GM21515 (cell line): ENCODE data around the gene MYRIP.

ENCODE experiments used
- ATAC-seq: cut with Tn5 transposase; IDR thresholded peaks from one replicate; pipeline ENCODE4 v1.9.1; 2021; ENCODE audit not compliant: unreplicated experiment

The MYRIP gene

DNA sequence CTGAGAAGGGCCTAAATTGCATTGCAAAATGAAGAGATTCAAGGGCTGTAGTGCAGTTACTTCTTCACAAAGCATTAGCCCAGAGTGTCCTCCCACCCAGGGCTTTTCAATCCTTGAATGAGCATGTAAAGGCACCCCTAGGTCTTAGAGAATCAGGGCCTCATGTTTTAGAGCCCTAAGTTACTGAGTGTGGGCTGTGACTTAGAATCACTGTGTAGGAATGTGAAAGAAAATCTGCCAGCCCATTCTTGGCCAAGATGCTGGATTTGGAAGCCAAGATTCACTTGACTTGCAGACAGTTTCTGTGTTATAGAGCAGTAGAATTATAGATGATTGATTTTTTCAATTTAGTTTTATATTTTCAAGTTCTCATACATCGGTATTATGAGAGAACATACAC lies 153.2 kb downstream of the MYRIP start:
- no peak for ATAC-seq

DNA sequence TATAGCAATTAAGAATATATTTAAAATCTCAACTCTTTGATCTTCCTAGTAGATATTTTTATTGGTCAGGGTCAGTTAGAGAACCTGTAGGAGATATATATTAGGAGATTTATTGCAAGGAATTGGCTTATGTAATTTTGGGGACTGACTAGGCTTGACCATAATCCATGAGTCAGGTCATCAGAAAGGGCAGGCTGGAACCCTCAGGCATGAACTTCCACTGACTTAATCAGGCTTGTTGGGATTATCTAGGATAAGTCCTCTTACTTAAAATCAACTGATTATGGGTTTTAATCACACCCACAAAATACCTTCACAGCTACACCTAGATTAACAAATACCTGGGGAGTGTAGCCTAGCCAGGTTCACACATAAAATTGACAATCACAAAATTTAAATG lies 156.1 kb downstream of the MYRIP start:
- ATAC-seq: no peak

DNA sequence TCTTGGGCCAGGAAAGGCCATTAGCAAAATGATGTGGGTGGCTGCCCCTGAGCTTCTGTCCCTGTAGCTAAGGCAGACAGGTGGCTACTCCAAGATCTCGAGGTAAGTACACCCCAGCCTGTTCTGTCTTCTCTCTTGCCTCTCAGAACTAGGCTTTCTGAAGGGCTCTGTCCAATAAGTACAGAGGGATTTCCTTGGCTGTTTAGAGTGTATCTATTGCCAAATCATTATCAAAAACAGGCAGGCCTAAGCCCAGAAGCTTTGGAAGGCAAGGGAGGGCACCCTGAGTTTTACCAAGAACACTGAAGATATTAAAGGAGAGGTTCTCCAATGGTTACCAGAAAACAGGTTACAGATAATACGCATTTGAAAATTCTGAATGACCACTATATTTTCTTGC lies 156.6 kb downstream of the MYRIP start:
- ATAC-seq: no peak

DNA sequence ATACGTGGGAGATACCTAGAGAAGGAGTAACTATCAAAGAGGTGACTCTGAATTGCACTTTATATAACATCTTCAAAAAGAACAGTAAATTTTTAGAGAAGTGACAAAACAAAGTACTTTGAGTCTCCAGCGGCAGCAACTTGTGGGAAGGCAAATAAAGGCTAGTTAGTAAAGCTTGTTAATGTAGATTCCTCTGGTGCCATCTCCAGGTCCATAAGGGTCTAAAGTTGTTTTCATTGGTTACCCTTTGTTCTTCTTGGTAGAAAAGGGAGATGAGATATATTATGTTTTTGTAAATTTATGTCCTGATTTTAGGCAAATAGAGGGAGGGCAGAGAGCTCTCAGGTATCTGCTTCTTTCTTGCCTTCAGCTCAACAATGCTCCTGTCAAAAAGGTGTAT lies 161.6 kb downstream of the MYRIP start:
- no peak for ATAC-seq

DNA sequence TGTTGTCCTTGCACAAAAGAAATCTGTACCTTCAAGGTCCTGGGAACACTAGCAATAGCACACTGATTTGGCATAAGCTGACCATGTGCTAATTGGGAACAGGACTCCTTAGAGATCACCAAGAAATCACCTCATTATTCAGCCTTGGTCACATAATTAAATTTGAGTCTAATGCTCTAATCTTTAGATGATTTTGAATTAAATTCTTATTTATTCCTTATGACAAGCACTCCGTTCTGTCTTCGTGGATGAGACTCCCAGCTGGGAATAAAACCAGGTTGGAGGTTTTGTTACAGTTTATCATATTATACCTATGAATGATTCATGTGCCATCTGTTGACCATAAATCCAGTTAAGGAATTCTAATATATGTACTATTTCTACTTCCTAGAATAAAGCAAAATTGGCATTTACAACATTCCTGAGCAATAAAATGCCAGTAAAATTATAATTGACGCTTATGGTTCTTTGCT lies 162.2 kb downstream of the MYRIP start:
- no peak for ATAC-seq

DNA sequence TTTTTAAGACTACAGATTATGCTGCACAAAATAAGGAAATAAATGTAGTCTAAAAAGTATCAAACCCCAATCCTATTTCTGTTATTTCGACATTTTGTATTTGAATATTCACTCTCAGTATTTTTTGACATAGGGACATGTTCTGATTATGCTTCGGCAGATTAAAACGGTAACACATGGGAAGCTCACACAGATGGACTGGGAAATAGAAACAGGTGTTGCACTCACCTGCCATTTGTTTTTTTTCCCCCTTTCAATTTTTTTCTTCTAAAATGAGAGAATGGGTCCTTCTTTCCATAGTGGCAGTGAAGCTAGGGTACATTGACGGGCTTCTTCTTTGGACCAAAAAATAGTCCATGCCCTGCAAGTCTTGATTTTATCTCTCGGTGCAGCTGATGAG lies 163.1 kb downstream of the MYRIP start:
- ATAC-seq: no peak

DNA sequence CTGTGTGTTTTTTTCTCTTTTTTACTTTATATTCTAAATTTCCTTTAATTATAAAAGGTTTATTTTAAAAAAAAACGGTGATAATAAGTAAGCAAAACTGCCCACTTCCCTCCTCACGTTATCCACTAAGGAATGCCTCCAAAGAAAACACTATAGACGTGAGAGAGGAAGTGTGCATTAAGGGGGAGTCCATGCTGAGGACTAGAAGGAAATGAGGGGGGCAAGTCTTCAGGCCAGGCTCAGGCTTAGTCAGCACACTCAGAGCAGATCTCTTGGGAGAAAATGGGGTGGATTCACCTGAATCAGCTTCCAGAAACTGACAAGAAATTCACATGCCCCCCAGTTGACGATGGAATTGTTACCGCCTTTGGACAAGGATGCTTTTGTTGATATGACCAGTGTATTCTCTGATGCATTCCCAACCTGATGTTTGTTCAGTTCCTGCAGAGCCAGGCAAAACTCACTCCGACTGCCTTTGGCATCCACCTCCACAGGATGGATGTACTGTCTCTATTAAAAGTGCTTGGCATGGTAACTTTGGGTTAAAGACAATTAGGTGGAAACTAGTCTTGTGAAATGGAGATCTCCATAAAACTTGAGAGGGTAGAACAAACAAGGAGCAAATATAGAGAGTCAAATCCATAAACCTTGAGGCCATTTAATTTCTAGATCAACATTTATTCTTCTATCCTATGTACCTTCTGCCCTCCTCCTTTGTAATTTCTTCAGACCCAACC lies 167.8 kb downstream of the MYRIP start:
- ATAC-seq: no peak

DNA sequence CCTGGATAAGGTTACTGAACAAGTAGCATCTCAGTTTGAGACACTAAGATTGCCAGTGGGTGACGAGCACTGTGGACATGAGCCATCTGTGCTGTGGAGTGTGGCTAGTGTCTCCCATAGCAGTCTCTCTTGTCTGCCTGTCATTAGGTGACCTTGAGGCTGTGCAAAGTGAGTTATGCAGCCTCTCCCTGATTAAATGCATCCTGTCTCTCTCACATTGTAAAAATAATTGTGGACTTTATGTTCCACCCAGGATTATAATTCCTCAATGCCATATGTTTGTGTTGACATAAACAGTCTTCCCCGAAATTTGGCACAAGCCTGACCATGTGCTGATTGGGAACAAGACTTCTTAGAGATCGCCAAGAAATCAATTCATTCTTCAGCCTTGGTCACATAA lies 168.9 kb downstream of the MYRIP start:
- no peak for ATAC-seq

DNA sequence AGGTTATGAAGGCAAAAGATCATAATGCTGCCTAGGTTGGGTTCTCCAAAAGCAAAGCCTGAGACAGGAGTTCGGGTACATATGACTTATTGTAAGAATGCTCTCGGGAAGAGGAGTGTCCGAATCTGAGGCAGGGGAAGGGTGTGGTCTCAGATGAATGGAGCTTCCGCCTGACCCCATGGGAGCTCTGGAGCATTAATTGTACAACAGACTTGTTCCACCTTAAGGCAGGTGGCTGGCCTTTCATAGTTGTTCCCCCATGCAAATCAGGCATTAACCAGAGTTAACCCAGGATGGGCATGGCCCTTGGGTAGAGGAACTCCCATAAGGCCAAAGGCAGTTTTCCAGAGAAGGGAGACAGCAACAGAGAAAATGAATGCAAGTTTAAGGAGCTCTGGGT lies 170.6 kb downstream of the MYRIP start:
- ATAC-seq: no peak

DNA sequence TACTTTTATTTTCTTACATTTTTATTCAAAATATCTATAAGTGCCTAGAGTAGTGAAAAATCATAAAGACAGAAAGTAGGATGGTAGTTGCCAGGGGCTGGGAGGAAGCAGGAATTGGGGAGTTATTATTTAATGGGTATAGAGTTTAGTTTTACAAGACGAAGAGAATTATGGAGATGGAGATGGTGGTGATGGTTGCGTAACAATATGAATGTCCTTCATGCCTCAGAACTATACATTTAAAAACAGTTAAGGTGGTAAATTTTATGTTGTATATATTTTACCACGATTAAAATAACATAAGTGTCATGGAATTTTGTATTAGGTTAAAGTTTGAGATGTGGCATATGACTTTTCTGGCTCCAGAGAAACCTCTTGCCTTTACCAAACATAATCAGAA lies 171.4 kb downstream of the MYRIP start:
- no peak for ATAC-seq

DNA sequence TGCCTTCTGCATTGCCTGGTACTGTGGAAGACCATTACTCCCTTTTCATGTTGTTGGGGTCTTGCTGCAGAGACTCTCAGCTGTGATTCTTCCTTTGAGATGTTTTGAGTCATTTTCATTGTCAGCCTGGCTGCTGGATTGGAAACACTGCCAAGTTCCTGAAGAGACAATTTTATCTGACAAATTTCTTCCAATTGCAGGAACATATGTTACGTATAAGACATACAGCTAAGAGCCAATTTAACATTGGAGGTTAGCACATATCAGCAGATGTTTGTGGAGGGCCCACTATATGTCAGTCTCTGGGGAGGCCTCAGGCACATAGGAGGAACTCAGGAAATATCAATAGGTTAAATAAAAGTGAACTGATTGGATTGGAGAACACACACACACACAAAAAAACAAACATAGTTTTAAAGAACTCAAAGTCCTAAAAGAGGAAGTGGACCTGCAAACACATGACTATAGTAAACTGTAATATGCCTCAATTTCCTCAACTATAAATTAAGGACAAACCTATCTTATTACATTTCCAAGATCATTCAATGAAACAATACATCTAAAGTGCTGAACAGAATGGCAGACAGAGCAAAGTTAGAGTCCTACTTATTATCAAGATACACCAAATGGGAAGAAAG lies 172.3 kb downstream of the MYRIP start:
- ATAC-seq: no peak

DNA sequence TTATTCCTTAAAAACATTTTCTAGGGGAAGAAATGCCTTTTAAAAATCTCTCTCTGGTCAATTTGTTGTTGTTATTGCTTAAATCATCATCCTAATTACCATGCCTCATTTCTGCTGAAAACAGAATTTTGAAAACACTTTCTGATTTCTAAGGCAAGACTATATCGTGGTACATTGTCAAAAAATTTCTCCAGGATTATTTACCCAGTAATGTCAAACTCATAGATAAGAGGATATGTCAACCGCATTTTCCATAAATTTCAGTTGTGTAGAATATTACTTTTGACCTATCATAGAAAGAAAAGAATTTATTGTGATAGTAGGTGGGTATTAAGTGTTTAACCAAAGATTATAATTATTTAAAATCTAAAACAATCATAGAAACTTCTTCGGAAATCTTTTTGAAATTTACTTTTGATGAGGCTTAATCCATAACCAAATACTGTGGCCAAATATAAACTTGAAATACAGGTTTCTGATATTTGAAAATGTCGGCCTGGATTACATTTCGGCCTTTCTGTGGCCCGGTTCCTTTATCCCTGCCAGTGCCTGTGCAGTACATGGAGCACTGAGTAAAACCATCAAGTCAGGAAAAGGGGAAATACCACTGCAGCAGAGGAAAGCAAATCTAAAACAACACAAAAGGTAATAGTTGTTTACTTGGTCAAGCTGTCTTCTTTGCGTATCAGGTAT lies 173.4 kb downstream of the MYRIP start:
- no peak for ATAC-seq

DNA sequence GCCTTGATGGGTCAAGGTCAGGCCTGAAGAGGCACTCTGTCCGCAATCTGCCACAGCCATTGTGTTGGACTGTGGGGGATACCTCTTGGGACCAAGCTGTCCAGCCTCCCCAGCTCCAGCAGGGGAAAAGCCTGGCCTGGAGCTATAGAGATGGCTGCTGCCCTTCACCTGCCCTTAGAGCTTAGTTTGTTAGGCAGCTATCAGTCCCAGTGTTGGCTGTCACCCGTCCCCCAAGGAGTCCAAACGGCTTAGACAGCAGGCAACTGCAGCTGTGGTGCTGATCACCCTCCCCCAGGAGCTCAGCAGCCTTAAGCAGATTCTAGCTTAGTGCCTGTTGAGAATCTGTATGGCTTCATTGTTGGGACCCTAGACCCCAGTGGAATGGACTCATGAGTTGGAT lies 180.3 kb downstream of the MYRIP start:
- no peak for ATAC-seq

DNA sequence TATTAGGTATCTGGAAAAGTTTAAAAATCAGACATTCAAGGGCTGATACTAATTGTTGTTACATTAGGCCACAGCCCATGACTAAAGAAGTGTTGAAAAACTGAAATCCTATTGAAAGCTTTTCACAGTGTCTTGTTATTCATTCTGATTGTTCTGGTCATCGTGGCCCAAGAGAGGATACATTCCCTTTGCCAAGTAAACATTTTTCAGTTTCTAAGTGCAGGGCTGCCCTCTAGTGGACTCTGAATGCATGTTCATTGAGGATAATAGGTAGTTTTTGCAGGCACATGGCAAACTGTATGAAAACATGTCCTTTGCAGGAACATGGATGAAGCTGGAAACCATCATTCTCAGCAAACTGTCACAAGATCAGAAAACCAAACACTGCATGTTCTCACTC lies 181.1 kb downstream of the MYRIP start:
- ATAC-seq: no peak

DNA sequence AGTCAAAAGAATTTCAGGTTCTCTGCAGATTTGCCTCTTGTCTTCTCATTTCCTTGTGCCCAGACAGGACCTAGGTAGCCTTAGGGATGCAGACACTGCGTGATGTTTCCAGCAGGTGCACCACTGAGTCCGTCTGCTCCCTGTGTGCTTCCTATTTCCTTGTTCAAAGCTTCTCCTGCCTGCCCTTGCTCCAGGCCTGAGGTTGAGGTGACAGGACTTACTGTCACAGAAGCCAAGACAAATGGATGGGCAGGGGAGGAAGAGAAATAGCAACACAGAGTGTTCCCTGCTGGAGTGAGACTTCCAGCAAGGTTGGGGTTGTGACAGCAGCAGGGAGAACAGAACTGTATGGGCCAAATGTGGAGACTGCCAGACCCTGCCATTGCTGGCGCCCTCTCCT lies 199.4 kb downstream of the MYRIP start:
- no peak for ATAC-seq

DNA sequence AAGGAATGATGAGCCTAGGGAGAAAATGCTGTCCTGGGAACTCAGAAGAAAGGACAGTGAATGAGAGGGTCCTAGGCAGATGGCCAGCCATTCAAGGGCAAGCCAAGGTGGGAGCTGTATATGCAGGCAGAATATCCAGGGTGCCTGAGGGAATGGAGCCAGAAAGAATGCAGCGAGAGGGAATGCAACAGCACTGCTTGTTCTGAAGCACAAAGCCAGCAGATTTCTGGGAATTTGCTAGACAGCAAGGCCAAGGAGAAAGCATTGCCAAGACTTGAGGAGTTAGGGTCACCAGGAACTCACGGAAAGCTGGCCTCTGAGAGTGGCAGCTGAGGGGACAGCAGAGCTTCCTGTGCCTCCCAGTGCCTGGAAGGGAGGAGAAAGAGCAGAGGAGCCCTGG lies 200.6 kb downstream of the MYRIP start:
- no peak for ATAC-seq

DNA sequence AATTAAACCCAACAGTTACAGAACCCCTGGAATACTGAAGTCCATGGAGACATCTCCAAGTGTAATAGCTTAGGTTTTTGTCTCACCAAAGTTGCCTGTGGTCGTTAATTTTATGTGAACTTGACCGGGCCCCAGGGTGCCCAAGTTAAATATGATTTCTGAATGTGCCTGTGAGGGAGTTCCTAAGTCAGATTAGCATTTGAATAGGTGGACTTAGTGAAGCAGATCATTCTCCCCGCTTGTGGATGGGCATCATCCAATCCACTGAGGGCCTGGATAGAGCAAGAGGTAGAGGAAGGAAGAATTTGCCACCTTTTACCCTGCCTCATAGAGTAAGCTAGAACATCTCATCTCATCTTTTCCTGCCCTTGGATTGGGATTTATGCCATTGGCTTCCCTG lies 203.0 kb downstream of the MYRIP start:
- no peak for ATAC-seq

DNA sequence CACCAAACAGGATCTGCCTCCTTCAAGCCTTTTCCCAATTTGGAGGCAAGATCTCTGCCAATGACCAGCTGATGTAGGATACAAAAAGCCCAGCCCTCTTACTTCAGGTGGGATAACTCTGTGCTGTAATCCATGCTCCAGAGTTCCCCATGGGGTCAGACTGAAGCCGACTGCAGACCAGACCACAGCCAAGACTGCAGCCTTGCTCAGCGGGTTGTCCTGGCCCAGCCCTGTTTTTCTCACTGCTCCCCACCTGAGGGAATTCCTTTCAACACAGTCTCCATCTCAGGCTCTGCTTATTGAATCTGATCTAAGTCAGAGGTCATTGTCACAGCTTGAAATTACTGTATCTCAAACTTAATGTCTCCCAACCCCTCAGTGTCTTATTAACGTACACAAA lies 207.0 kb downstream of the MYRIP start:
- ATAC-seq: no peak

DNA sequence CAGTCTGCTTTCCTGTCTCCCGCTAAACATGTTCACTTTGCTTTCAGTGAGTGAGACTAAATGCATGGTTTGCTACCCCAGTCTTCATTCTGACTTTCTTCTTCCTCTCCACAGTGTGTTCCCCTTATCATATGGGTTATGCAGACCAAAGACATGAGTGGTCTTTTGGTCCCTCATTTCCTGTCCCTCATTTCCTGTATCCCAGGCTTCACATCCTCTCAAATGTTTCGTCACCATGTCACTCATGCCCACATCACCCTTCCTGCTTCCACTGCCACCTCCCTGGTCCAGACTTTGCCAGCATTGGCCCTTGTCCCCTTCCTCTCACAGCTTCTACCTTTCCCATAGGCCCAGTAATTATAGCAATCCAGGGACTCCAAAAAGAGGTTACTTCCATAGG lies 209.0 kb downstream of the MYRIP start:
- ATAC-seq: no peak

DNA sequence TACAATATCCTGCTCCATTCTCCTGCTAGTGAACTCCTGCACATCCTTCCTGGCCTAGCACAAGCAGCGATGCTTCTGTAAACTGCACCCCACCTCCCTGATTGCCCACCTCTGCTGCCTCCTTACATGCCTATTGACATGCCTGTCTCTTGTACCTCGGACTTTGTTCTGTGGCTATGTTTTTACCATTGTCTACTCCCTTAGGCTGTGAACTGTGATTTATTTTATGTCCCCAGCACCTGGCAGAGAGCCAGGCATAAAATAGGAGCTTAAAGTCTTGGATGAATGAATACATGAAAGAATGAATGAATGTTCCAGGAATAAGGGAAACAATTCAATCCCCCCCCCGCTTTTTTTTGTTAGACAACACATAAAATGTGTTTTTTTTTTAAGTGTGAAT lies 210.0 kb downstream of the MYRIP start:
- ATAC-seq: no peak

DNA sequence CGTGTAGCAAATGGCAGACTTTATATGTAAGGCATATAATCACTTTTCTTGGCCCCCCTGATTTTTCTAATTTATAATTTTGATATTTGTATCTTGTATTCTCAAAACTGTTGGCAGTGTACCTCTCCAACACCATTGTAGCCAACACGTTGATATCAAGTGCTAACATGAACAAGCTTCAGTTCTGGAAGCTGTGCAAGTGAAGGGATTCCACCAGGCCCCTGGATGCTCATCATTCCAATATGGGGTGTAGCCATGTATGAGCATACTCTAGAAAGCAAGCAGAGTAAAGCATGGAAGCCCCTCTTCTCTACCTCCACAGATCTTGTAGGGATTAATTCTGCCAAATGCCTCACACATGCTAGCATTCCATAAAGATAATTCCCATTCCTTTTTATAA lies 211.3 kb downstream of the MYRIP start:
- ATAC-seq: no peak

DNA sequence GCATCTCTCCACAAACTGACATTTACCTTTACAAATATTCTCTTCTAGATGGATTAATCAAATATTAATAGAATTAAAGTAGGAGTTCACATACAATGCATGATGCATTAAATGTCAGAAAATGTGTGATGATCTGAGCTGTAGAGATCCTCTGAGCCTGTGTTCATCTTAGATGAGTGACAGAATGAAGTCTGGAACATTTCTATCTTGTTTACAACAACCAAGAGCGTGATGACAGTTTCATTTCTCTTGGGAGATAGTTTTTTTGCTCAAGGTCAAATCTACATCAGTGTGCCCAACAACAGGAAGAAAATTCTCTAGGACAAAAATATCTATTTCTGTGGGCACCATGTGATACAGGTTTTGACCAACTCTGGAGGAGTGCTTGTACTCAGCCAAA lies 211.9 kb downstream of the MYRIP start:
- ATAC-seq: no peak
